H9 (cell line): Measurements from ENCODE around the gene TDP1. TPM values are rescaled to one million over a fixed set of nuclear protein-coding genes. Genes with fewer than 3 reads are reported as not detected.

Experiments
- DNase-seq: peaks from one replicate; pipeline ENCODE4 v3.0.0-alpha.2; 2017
- H2AFZ ChIP-seq: one replicate; pipeline ENCODE4 v1.6.1; 2013; ENCODE audit warnings: mild to moderate bottlenecking, low read length, control low read depth, moderate library complexity
- H2AK5ac ChIP-seq: 2 replicates; pipeline ENCODE4 v1.6.1; 2013; ENCODE audit warnings: low read length, control low read depth, mixed read lengths; ENCODE audit not compliant: insufficient read length
- H2BK120ac ChIP-seq: one replicate; pipeline ENCODE4 v1.6.1; 2013; ENCODE audit warnings: low read depth, mild to moderate bottlenecking, low read length, control low read depth, inconsistent platforms; ENCODE audit not compliant: poor library complexity, severe bottlenecking
- H2BK12ac ChIP-seq: 2 replicates; pipeline ENCODE4 v1.6.1; 2013; ENCODE audit warnings: low read length, control low read depth, mixed read lengths, low read depth; ENCODE audit not compliant: insufficient read length
- H2BK15ac ChIP-seq: 2 replicates; pipeline ENCODE4 v1.6.1; 2013; ENCODE audit warnings: low read depth, low read length, control low read depth
- H2BK20ac ChIP-seq: one replicate; pipeline ENCODE4 v1.6.1; 2013; ENCODE audit warnings: low read depth, mild to moderate bottlenecking, low read length, control low read depth, inconsistent platforms; ENCODE audit not compliant: poor library complexity, severe bottlenecking
- H2BK5ac ChIP-seq: 2 replicates; pipeline ENCODE4 v1.6.1; 2013; ENCODE audit warnings: low read length, control low read depth, mixed read lengths; ENCODE audit not compliant: insufficient read length
- H3K14ac ChIP-seq: 2 replicates; pipeline ENCODE4 v1.6.1; 2013; ENCODE audit warnings: low read length, control low read depth; ENCODE audit not compliant: insufficient read depth
- H3K18ac ChIP-seq: 2 replicates; pipeline ENCODE4 v1.6.1; 2013; ENCODE audit warnings: low read depth, mild to moderate bottlenecking, mixed read lengths, low read length, control low read depth; ENCODE audit not compliant: insufficient read length
- H3K23ac ChIP-seq: 2 replicates; pipeline ENCODE4 v1.6.1; 2013; ENCODE audit warnings: low read length, control low read depth, mixed read lengths, low read depth; ENCODE audit not compliant: insufficient read length
- H3K23me2 ChIP-seq: 2 replicates; pipeline ENCODE4 v1.6.1; 2013; ENCODE audit warnings: low read depth, mild to moderate bottlenecking, mixed read lengths, low read length, control low read depth; ENCODE audit not compliant: insufficient read length, poor library complexity, severe bottlenecking
- H3K27ac ChIP-seq: 2 replicates; pipeline ENCODE4 v1.5.1; 2013; ENCODE audit warnings: low read length, control low read depth, mixed read lengths, low read depth; ENCODE audit not compliant: insufficient read length
- H3K27me3 ChIP-seq: 2 replicates; pipeline ENCODE4 v1.6.1; 2013; ENCODE audit warnings: low read length, control low read depth, inconsistent platforms; ENCODE audit not compliant: insufficient read depth
- H3K4ac ChIP-seq: 2 replicates; pipeline ENCODE4 v1.6.1; 2013; ENCODE audit warnings: low read depth, mild to moderate bottlenecking, control low read depth, inconsistent platforms, low read length, moderate library complexity
- H3K4me1 ChIP-seq: 2 replicates; pipeline ENCODE4 v1.6.1; 2013; ENCODE audit warnings: low read length, control low read depth, inconsistent platforms; ENCODE audit not compliant: insufficient read depth
- H3K4me2 ChIP-seq: 2 replicates; pipeline ENCODE4 v1.6.1; 2013; ENCODE audit warnings: low read length, control low read depth, mixed read lengths; ENCODE audit not compliant: insufficient read length, insufficient read depth
- H3K56ac ChIP-seq: 2 replicates; pipeline ENCODE4 v1.6.1; 2013; ENCODE audit warnings: low read depth, mild to moderate bottlenecking, mixed read lengths, low read length, control low read depth; ENCODE audit not compliant: insufficient read length
- H3K79me1 ChIP-seq: 2 replicates; pipeline ENCODE4 v1.6.1; 2013; ENCODE audit warnings: low read depth, mild to moderate bottlenecking, moderate library complexity, low read length, control low read depth, inconsistent platforms; ENCODE audit not compliant: insufficient read depth, poor library complexity, severe bottlenecking
- H3K79me2 ChIP-seq: 2 replicates; pipeline ENCODE4 v1.6.1; 2013; ENCODE audit warnings: low read length, control low read depth, inconsistent platforms; ENCODE audit not compliant: insufficient read depth
- H3K9ac ChIP-seq: 2 replicates; pipeline ENCODE4 v1.6.1; 2013; ENCODE audit warnings: low read length, control low read depth, mixed read lengths; ENCODE audit not compliant: insufficient read length; ENCODE audit errors: extremely low read depth
- H3K9me3 ChIP-seq: one replicate; pipeline ENCODE4 v1.6.1; 2013; ENCODE audit warnings: low read depth, low read length, inconsistent platforms; ENCODE audit not compliant: control insufficient read depth
- H3T11ph ChIP-seq: one replicate; pipeline ENCODE4 v1.6.1; 2013; ENCODE audit warnings: mild to moderate bottlenecking, low read length, control low read depth, inconsistent platforms
- H4K20me1 ChIP-seq: one replicate; pipeline ENCODE4 v1.6.1; 2013; ENCODE audit not compliant: control insufficient read depth, insufficient read length, insufficient read depth
- H4K5ac ChIP-seq: 2 replicates; pipeline ENCODE4 v1.6.1; 2013; ENCODE audit warnings: low read depth, mild to moderate bottlenecking, mixed read lengths, low read length, control low read depth; ENCODE audit not compliant: insufficient read length
- H4K8ac ChIP-seq: replicated peaks from 2 replicates; pipeline ENCODE4 v1.6.1; 2013; ENCODE audit warnings: low read length, control low read depth, mixed read lengths, low read depth; ENCODE audit not compliant: insufficient read length
- H4K91ac ChIP-seq: 2 replicates; pipeline ENCODE4 v1.6.1; 2013; ENCODE audit warnings: low read depth, mild to moderate bottlenecking, moderate library complexity, mixed read lengths, low read length, control low read depth; ENCODE audit not compliant: insufficient read length
- H3K27ac Mint-ChIP-seq, 3 experiments: 2 replicates in 2 of 3; 3 replicates in 1 of 3; pipeline ENCODE4 v1.8.0; 2020 to 2021; ENCODE audit warnings: mixed read lengths in 3 of 3, mild to moderate bottlenecking in 1 of 3, moderate library complexity in 1 of 3
- H3K27me3 Mint-ChIP-seq: 2 replicates; pipeline ENCODE4 v1.8.0; 2021; ENCODE audit warnings: low read depth, mild to moderate bottlenecking, moderate library complexity, mixed read lengths
- H3K36me3 Mint-ChIP-seq, 3 experiments: 2 replicates in 2 of 3; 3 replicates in 1 of 3; pipeline ENCODE4 v1.8.0; 2020 to 2021; ENCODE audit warnings: low read depth in 3 of 3, mixed read lengths in 3 of 3; ENCODE audit not compliant: insufficient read depth in 1 of 3
- H3K4me1 Mint-ChIP-seq, 2 experiments: 2 replicates each; pipeline ENCODE4 v1.8.0; 2020; ENCODE audit warnings: mixed read lengths in 2 of 2
- H3K4me3 Mint-ChIP-seq, 2 experiments: 2 replicates in 1 of 2; 3 replicates in 1 of 2; pipeline ENCODE4 v1.8.0; 2020 to 2021; ENCODE audit warnings: mild to moderate bottlenecking in 2 of 2, mixed read lengths in 2 of 2, moderate library complexity in 1 of 2
- H3K9me3 Mint-ChIP-seq, 2 experiments: 2 replicates in 1 of 2; 3 replicates in 1 of 2; pipeline ENCODE4 v1.8.0; 2020; ENCODE audit warnings: mild to moderate bottlenecking in 2 of 2, mixed read lengths in 2 of 2, moderate library complexity in 1 of 2
- WGBS: extraction: QIAGEN DNeasy Blood & Tissue Kit; methylation state at CpG from one replicate; pipeline ENCODE4 v1.1.7; 2013; ENCODE audit warnings: missing lambda C conversion rate, low lambda C conversion rate, mixed read lengths; ENCODE audit not compliant: insufficient read length; ENCODE audit errors: extremely low coverage; 5-methylcytosine and 5-hydroxymethylcytosine counted together
- total RNA-seq: library from RNA; stranded (reverse); gene quantifications from 2 replicates; pipeline ENCODE4 v1.2.1, GENCODE V29; 2021
- TF ChIP-seq, protein P1 (sequence below): fragments of 200-600 bp; sonication (generic); conservative IDR thresholded peaks from 3 replicates; pipeline ENCODE4 v1.8.0; 2021; ENCODE audit warnings: antibody characterized with exemption, mild to moderate bottlenecking

The TDP1 gene
- total RNA-seq, 1 experiment from 2014 or later = 53.4 TPM

- Histone ChIP-seq H2AFZ (no peak overlapping the region), H2BK120ac (no peak overlapping the region), H3K14ac (no peak overlapping the region), H3K4me2 (no peak overlapping the region), H4K8ac (no peak overlapping the region), H3K27ac (no peak overlapping the region), H3K79me1 (no peaks in the 10 kb centered on the region), H2BK12ac (no peak overlapping the region), H4K91ac (no peak overlapping the region), H3K4me1 (no peaks in the 10 kb centered on the region), H3K18ac (no peak overlapping the region), H3T11ph (no peak overlapping the region), H2BK5ac (no peak overlapping the region), H4K5ac (no peak overlapping the region), H4K20me1 (no peaks in the 10 kb centered on the region), H3K79me2 (no peaks in the 10 kb centered on the region), H3K9me3 (no peaks in the 10 kb centered on the region), H3K56ac (no peak overlapping the region), H2BK20ac (no peak overlapping the region), H3K4ac (no peak overlapping the region), H3K9ac (no peak overlapping the region), H3K23ac (no peak overlapping the region), H3K23me2 (no peaks in the 10 kb centered on the region), H2AK5ac (no peak overlapping the region), H3K27me3 (no peaks in the 10 kb centered on the region), H2BK15ac (no peak overlapping the region)
- Mint-ChIP-seq H3K4me3 (no peak overlapping the region), H3K27ac (peak overlapping the region in 1 of 3 experiments; percentile 67; a peak in 2 of 7 replicates), H3K9me3 (no peaks in the 10 kb centered on the region), H3K27me3 (no peaks in the 10 kb centered on the region), H3K4me1 (no peaks in the 10 kb centered on the region), H3K36me3 (peaks cover 15 to 54% (median 47%) of the 10 kb centered on the region in 3 experiments; a peak in 6 of 7 replicates)
- WGBS = no CpG with 5 or more reads among the region's 6 CpGs
- TF ChIP-seq, protein P1, sequence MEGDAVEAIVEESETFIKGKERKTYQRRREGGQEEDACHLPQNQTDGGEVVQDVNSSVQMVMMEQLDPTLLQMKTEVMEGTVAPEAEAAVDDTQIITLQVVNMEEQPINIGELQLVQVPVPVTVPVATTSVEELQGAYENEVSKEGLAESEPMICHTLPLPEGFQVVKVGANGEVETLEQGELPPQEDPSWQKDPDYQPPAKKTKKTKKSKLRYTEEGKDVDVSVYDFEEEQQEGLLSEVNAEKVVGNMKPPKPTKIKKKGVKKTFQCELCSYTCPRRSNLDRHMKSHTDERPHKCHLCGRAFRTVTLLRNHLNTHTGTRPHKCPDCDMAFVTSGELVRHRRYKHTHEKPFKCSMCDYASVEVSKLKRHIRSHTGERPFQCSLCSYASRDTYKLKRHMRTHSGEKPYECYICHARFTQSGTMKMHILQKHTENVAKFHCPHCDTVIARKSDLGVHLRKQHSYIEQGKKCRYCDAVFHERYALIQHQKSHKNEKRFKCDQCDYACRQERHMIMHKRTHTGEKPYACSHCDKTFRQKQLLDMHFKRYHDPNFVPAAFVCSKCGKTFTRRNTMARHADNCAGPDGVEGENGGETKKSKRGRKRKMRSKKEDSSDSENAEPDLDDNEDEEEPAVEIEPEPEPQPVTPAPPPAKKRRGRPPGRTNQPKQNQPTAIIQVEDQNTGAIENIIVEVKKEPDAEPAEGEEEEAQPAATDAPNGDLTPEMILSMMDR = no peak
- no peak for DNase-seq
Observed at GRCh38 chr14:90034835-90035525, 79.3 kb downstream of the TDP1 start.
